Astrocyte of the spinal cord (primary cell): ENCODE data around the gene TAMALIN.

Experiments
- DNase-seq: peaks from one replicate; pipeline ENCODE4 v3.0.0; 2011; ENCODE audit warnings: low read depth, low spot score
- H3K4me3 ChIP-seq: 2 replicates; pipeline ENCODE4 v1.5.1; 2011; ENCODE audit warnings: low read depth, mild to moderate bottlenecking, low read length, moderate library complexity
- in situ Hi-C: cut with HindIII; loops from 2 replicates; pipeline ENCODE4 v1.10.0; 2017; ENCODE audit warnings: low sequenced_read_pairs
- TF ChIP-seq, protein P1 (sequence below): IDR thresholded peaks from 2 replicates; pipeline ENCODE4 v1.5.1; 2012; ENCODE audit warnings: low read depth, mild to moderate bottlenecking, low read length, inconsistent platforms

TAMALIN gene

DNA sequence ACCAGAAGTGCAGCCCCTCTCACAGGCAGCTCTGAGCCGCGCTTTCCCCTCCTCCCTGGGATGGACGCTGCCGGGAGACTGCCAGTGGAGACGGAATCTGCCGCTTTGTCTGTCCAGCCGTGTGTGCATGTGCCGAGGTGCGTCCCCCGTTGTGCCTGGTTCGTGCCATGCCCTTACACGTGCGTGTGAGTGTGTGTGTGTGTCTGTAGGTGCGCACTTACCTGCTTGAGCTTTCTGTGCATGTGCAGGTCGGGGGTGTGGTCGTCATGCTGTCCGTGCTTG is 12.3 kb upstream of the TAMALIN start:
- TF ChIP-seq, protein P1, sequence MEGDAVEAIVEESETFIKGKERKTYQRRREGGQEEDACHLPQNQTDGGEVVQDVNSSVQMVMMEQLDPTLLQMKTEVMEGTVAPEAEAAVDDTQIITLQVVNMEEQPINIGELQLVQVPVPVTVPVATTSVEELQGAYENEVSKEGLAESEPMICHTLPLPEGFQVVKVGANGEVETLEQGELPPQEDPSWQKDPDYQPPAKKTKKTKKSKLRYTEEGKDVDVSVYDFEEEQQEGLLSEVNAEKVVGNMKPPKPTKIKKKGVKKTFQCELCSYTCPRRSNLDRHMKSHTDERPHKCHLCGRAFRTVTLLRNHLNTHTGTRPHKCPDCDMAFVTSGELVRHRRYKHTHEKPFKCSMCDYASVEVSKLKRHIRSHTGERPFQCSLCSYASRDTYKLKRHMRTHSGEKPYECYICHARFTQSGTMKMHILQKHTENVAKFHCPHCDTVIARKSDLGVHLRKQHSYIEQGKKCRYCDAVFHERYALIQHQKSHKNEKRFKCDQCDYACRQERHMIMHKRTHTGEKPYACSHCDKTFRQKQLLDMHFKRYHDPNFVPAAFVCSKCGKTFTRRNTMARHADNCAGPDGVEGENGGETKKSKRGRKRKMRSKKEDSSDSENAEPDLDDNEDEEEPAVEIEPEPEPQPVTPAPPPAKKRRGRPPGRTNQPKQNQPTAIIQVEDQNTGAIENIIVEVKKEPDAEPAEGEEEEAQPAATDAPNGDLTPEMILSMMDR, result no peak
- no peak overlapping the region for H3K4me3 ChIP-seq
- in situ Hi-C loops, result no loop called here
- DNase-seq, result no peak

DNA sequence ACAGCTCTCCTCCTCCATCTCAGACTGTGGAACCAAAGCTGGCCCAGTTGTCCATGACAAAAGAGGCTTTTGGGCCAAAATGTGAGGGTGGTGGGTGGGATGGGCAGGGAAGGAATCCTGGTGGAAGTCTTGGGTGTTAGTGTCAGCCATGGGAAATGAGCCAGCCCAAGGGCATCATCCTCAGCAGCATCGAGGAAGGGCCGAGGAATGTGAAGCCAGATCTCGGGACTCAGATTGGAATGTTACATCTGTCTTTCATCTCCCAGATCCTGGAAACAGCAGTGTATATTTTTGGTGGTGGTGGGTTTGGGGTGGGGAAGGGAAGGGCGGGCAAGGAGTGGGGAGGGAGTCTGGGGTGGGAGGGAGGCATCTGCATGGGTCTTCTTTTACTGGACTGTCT is 11.8 kb upstream of the TAMALIN start:
- in situ Hi-C loops, result no loop called here
- no peak for DNase-seq
- no peak overlapping the region for H3K4me3 ChIP-seq
- TF ChIP-seq, protein P1, result no peak

DNA sequence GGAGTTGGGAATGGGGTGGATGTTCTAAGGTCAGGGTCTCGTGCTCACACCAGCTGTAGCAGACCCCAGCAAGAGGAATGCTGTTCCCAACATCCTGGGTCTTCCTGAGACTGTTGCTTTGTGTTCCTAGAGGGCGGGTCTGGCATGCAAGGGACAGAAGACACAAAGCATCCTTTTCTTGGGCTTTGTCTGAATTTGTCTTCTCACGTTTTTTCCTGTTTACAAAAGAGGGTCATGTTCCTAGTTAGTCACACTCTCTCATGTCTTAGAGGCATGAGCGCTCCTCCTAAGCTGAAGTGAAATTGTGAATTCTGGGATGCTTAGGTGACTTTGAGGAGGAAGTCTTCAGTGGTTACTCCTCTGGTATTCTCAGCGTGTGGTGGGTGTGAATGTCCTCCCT is 9.6 kb upstream of the TAMALIN start:
- no peak overlapping the region for H3K4me3 ChIP-seq
- DNase-seq, result no peak
- in situ Hi-C loops, result no loop called here
- TF ChIP-seq, protein P1, result no peak

DNA sequence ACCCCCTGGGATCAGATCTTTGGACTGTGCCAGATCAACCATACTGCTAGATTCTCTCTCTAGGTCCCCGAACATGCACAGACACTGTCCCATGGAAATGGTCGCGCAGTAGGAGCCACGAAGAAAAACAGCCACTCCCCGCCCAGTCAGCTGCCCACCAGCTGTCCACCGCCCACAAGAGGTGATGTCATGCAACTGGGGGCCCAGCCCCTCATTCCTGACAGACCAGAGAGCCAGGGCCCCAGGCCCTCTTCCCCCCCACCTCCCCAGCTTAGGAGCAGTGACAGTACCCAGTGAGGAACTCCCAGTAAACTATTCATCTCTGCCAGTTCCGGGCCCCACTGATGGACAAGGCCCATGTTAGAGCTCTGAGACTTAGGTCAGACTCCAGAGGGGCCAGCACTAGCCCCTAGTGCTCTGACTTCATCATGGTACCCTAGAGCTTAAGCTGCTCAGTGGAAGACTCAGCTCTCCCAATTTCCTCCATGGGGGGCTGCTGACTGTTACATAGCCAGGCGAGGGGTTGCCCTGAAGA is 3.7 kb upstream of the TAMALIN start:
- TF ChIP-seq, protein P1, result no peak
- no peak overlapping the region for H3K4me3 ChIP-seq
- DNase-seq, result no peak
- in situ Hi-C loops, result no loop called here

DNA sequence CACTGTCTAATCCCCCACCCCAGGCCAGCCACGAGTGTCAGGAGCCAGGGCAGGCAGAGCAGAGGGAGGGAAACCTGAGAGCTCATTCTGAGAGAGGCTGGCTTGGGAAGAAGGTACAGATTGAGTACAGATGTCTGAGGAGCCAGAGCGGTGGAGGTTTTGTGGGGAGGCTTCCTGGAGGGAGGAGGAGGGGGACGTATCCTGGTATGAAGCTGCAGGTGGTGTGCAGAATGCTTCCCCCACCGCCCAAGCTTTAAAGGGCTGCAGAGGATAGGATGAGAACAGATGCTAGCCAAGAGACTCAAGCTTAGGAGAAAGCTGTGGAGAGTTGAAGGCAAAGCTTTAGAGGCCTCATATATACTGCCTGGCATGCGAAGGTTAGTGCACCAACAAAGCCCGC is 3.2 kb upstream of the TAMALIN start:
- no peak overlapping the region for H3K4me3 ChIP-seq
- in situ Hi-C loops, result no loop called here
- TF ChIP-seq, protein P1, result no peak
- DNase-seq, result no peak

DNA sequence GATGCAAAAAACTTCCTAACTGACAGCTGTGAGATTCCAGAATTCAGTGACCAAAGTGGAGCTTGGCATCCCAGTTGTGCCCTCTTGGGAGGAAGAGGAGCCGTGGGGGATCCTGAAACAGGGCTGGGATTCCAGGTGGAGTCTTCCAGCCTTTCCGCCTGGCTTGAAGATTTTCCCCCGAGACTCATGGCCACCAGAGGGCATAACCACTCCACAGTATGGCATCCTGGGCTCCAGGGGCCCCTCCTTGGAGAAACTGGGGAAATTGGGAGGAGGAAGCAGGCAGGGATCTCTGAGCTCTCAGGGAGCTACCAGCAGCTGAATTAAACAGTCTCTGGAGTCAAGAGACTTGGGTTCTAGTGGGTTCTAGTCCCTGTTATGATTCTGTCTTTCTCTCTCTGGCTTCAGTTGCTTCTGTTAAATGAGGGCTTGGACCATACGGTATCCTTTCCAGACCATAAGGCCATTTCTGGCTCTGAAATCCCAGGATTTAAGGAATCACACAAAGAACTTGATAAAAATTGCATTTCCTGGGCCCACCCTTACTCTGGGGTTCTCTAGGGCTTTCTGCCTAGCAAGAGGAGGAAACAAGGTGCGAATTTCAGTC is 2.6 kb upstream of the TAMALIN start:
- peak; percentile 44 for DNase-seq
- TF ChIP-seq, protein P1, result peak; percentile 77
- in situ Hi-C loops, result no loop called here
- H3K4me3 ChIP-seq, result no peak overlapping the region
